Myocyte (in vitro differentiated cells): Measurements from ENCODE around the gene RNF13. TPM values are rescaled to one million over a fixed set of nuclear protein-coding genes. Genes with fewer than 3 reads are reported as not detected.
A peak's percentile ranks its signal among the peaks of the same experiment; 100 is the strongest.

Experiments
- DNase-seq: peaks from one replicate; pipeline ENCODE4 v3.0.0-alpha.2; 2012; ENCODE audit warnings: low read depth
- total RNA-seq: library from RNA; depleted of rRNA; stranded (reverse); fragments of >200 nt; gene quantifications from 2 replicates; pipeline ENCODE4 v1.2.3, GENCODE V29; 2014

RNF13 gene
- total RNA-seq, 1 donor from 2014 or later: 31.2 TPM

DNA sequence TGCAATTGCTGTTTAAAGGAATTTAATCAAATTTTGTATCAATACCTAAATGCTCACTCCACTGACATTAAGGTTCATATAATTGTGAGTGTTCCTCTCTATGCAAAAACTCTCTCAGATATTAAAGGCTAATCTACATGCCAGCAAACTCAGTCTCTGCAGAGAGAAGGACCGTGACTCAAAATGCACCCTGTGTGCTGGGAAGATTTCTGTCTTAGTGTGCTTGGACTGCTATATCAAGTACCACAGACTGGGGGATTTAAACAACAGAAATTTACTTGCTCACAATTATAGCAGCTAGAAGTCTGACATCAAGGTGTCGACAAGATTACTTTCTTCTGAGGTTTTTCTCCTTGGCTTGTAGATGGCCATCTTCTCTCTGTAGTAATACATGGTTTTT is 176.3 kb downstream of the RNF13 start:
- no peak for DNase-seq

DNA sequence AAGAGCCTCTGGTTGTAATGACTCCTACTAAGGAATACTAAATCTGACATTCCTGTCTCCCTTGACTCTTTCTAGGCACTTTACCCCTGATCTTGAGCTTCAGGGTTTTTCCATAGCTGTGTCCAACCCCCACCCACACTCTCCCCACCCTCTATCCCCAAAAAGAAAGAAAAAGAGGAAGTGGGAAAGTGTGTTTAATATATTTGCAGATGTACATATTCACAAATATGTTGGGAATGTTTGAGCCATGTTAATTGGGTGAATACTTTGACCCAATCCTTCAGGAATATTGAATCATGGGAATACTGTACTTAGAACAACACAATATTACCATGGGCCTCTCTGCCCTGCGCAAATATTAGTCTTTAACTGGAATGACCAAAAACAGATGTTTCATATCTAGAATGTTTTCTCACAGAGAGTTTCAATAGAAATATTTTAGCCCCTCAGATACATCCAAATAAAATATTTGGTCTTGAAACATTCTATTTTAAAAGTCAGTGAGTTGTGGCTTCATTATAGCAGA is 177.5 kb downstream of the RNF13 start:
- no peak for DNase-seq

DNA sequence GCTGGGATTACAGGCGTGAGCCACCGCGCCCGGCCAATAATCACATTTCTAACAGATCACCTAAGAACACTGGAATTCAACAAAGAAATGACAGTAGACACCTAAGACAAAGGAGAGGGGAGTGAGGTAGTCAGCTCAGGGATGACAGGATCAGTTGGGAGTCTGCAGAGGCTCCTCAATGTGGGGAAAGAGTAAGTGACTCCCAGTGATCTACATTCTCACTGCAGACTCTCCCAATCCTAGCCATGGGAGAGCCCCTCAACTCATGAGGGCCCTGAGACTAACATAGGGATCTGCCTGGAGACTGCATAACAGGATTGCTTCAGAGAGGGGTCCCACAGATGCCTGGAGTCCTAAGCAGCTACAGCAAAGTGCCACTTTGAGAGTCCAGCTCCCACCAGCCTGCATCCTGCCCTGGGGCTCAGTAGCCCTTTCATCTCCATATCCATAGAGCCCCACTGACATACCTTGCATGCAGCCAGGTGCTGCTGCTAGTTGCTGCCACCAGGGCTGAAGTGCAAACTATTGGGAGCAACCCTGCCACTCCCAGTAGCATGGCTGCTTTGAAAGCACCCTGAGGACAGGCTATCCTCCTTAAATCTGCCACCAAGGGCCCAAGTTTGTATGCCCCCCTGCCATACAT is 179.5 kb downstream of the RNF13 start:
- DNase-seq: no peak

DNA sequence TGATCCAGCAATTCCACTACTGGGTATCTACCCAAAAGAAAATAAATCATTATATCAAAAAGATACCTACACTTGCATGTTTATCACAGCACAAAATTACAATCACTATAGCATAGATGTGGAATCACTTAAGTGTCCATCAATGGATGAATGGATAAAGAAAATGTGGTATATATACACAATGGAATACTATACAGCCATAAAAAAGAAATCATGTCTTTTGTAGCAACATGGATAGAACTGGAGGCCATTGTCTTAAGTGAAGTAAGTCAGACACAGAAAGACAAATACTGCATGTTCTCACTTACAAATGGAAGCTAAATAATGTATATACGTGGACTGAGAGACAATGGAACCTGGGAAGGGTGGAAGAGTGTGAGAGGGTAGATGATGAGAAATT is 185.9 kb downstream of the RNF13 start:
- no peak for DNase-seq

DNA sequence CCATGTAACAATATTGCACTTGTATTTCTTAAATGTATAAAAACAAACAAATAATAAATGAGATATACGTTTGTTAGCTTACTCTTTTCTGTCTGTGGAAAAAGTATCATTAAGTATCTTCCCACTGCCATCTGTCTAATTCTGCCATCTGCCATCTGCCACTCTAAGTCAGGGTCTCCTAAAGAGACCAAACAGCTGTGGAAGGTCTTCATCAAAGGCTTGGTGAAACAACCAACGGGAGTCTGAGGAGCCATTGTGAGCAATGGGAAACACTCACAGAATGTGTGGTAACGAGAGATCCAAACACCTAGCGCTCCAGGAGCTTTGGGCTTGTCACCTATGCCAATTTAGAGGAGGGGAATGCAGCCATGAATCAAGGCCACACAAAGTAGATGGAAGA is 186.4 kb downstream of the RNF13 start:
- DNase-seq: peak; percentile 51

DNA sequence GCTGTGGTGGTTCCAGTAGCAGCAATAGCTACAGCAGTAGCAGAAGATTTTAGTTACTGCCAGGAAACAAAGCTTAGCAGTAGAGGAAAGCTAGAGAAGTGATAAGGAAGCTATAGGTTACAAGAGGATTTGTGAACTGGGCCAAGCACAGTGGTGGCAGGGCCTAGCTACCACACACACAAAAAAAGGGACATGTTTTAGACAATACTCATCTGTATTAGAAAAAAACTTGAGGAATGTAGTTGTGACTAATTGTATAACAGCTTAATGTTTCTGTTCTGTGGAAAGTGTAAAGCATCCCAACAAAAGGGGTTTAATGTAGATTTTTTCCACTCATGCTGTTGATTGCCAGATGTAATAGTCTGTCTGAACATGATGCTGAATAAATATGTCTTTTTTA is 187.6 kb downstream of the RNF13 start:
- DNase-seq: no peak

DNA sequence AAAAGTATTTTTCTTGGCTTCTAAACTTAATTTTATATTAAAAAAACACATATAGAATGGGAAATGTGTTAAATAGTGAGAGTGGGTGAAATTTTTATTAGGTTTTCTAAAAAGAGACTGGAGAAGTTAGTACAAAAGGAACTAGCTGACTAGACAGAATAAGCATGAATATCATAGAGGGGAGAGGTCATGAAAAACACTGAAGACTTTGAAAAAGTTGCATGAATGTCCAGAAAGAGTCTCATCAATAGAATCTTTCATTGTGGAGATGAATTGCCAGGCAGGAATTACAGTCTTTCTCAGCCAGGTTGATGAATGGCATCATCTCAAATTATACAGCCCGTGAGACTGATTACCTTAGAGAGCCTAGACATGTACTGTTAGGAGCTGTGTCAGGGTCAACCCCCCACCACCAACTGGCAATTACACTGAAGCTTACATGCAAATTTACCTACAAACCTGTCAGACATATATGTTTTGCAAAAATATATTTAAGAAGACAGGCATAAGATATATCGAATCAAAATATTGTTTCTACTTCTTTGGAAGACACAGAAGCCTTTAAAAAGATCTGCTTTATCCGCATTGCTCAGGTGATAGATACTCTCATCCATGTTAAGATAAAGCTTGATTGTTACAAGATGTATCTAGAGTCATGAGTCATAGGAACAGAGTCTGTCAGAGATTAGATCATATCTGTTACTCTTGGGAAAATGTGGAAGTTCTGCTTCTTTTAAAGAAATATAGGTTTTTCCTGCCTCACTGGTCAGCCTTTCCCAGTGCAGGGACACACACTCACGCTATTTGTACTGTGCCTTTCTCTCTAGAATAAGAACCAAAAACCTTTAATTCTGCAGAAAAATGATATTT is 192.5 kb downstream of the RNF13 start:
- no peak for DNase-seq

DNA sequence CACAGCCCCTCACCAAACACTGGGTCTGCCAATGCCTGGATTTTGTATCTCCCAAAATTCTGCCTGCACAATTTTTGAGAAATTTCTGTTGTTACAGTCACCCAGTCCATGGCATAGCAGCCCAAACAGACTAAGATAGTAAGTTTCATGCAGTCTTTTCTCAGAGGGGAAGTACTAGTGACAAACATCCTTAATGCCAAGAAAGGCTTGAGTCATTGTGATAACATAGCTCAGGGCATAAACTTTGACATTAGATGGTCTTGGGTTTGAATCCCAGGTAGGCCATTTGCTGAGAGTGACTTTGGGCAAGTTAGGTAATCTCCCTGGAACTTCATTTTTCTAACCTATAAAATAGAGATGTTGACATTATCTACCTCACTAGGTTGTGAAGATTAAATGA is 193.8 kb downstream of the RNF13 start:
- DNase-seq: no peak

Other genes starting within 250 kb of the RNF13 start
- gene WWTR1, start 155.2 kb upstream of the RNF13 start, total RNA-seq: 141 and 259 TPM in 2 replicates
- gene COMMD2, start 60.7 kb upstream of the RNF13 start, total RNA-seq: 32.9 and 37.3 TPM in 2 replicates
- gene ANKUB1, start 20.7 kb upstream of the RNF13 start, total RNA-seq: not detected in 2 replicates
- gene PFN2, start 157.7 kb downstream of the RNF13 start, total RNA-seq: 260 and 354 TPM in 2 replicates